ENCODE data around the gene SPTBN1.
A peak's percentile ranks its signal among the peaks of the same experiment; 100 is the strongest.

The SPTBN1 gene

DNA sequence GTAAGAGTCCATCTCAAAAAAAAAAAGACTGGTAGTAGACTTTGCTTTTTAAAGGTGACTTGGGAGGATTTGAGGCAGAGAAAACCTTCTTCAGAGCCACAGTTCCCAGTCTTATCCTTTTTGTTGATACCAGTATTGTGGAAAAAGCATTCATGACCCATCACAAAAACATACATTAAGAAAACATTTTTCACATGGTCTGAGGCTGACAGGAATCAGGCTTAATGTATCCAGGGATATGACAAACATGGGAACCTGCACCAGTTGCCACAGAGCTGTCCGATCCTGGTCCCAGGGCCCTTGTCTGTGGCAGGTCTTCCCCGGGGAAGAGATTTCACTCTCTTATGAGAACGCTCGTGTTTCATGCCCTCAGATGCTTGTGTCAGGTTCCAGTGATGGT, 21.8 kb downstream of the SPTBN1 start:
- TF ChIP-seq, protein P1, sequence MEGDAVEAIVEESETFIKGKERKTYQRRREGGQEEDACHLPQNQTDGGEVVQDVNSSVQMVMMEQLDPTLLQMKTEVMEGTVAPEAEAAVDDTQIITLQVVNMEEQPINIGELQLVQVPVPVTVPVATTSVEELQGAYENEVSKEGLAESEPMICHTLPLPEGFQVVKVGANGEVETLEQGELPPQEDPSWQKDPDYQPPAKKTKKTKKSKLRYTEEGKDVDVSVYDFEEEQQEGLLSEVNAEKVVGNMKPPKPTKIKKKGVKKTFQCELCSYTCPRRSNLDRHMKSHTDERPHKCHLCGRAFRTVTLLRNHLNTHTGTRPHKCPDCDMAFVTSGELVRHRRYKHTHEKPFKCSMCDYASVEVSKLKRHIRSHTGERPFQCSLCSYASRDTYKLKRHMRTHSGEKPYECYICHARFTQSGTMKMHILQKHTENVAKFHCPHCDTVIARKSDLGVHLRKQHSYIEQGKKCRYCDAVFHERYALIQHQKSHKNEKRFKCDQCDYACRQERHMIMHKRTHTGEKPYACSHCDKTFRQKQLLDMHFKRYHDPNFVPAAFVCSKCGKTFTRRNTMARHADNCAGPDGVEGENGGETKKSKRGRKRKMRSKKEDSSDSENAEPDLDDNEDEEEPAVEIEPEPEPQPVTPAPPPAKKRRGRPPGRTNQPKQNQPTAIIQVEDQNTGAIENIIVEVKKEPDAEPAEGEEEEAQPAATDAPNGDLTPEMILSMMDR (IDR thresholded peaks at IDR 0.05; ENCODE audit: low read depth, low read length, missing control alignments): no peak

DNA sequence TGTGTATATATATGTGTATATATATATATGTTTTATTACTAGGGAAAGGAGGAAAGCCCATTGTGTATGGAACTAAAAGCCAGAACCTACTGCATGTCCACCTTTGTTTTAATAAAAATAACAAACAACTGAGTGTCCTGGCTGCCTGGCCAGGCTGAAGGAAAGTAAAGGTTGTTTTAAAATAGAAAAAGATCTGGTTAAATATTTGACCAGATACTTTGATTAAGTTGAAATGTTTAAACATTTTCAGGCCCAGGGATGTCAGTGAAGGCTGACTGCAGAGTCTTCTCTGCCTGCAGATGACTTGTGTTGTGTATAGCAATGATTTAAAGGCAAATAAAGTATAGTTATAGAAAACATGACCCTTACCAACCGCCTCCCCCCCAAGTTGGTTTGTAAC, 22.8 kb downstream of the SPTBN1 start:
- Histone ChIP-seq H3K36me3 (replicated peaks) (no peaks in the 10 kb centered on the region), H3K27ac (no peak overlapping the region), H3K4me3 (ENCODE audit: low read depth, low read length) (no peak overlapping the region), H3K27me3 (replicated peaks) (no peaks in the 10 kb centered on the region)
- in situ Hi-C loops (cut with HindIII; ENCODE audit: low pct_ligation_motif_present, low sequenced_read_pairs): no loop called here
- TF ChIP-seq, protein P1 (IDR thresholded peaks at IDR 0.05; ENCODE audit: low read depth, low read length, missing control alignments): no peak
- DNase-seq: no peak

More for the DNA sequence above, 21.8 kb downstream of the SPTBN1 start:
- Histone ChIP-seq H3K36me3 (replicated peaks) (no peaks in the 10 kb centered on the region), H3K4me3 (ENCODE audit: low read depth, low read length) (no peak overlapping the region), H3K27ac (no peak overlapping the region), H3K27me3 (replicated peaks) (no peaks in the 10 kb centered on the region)
- in situ Hi-C loops (cut with HindIII; ENCODE audit: low pct_ligation_motif_present, low sequenced_read_pairs): no loop called here
- no peak for DNase-seq

DNA sequence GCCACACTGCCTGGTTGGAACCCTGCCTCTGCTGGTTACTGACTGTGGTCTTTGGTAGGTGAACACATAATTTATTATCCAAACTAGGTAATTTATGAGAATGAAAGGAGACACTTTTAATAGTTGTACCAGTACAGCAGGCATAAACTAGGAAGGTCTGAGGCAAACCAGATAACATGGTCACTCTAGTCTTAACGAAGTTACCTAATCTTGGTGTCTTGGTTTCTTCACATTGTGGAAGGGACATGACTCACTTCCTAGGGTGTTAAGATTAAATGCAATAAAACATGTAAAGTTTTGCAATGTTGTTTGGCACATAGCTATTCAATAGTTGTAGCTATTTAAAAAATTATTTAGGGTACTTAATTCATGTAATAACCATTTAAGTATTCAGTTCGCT, 23.3 kb downstream of the SPTBN1 start:
- in situ Hi-C loops (cut with HindIII; ENCODE audit: low pct_ligation_motif_present, low sequenced_read_pairs): no loop called here
- Histone ChIP-seq H3K4me3 (ENCODE audit: low read depth, low read length) (no peak overlapping the region), H3K27ac (no peak overlapping the region), H3K36me3 (replicated peaks) (no peaks in the 10 kb centered on the region), H3K27me3 (replicated peaks) (no peaks in the 10 kb centered on the region)
- TF ChIP-seq, protein P1 (IDR thresholded peaks at IDR 0.05; ENCODE audit: low read depth, low read length, missing control alignments): no peak
- DNase-seq: no peak

DNA sequence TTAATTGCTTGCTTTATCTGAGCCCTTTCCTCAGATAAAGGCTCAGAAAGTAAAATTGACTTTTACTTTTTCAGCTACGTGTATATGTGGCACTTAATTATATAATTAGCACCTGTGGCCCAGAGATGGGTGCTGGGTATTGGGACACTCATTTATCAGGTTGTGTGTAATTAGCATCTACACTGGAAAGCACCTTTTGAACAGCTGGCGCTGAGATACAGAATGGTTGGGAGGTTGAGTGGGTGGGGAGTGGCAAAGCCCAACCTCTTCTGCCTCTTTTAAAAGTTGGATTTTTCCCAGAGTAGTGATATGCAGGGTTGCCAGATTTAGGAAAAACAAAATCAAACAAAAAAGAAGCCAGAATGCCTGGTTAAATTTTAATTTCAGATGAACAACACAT, 23.9 kb downstream of the SPTBN1 start:
- in situ Hi-C loops (cut with HindIII; ENCODE audit: low pct_ligation_motif_present, low sequenced_read_pairs): no loop called here
- no peak for DNase-seq
- Histone ChIP-seq H3K27me3 (replicated peaks) (no peaks in the 10 kb centered on the region), H3K36me3 (replicated peaks) (no peaks in the 10 kb centered on the region), H3K4me3 (ENCODE audit: low read depth, low read length) (no peak overlapping the region), H3K27ac (no peak overlapping the region)
- TF ChIP-seq, protein P1 (IDR thresholded peaks at IDR 0.05; ENCODE audit: low read depth, low read length, missing control alignments): no peak

DNA sequence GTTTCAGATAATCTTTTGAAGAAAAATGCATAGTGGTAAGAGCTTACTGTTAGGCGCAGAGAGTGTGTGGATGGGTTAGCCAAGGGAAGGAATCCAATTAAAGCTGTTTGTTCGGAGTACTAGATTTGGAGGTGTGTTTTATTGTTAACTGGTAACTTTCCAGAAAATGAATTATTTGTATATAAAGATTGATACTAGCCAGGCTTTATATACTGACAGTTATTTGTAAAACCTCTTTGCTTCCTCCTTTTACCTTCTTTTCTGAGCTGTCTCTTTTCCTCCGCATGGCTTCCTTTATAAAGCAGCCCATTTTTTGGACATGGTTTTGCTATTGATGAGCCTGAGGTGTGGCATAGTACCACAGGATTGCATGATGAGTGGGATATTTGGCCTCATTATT, 25.6 kb downstream of the SPTBN1 start:
- no peaks in the 10 kb centered on the region for H3K36me3 ChIP-seq (replicated peaks)
- no peak overlapping the region for H3K4me3 ChIP-seq (ENCODE audit: low read depth, low read length)
- TF ChIP-seq, protein P1 (IDR thresholded peaks at IDR 0.05; ENCODE audit: low read depth, low read length, missing control alignments): no peak
- H3K27ac ChIP-seq: no peak overlapping the region
- H3K27me3 ChIP-seq (replicated peaks): no peaks in the 10 kb centered on the region
- in situ Hi-C loops (cut with HindIII; ENCODE audit: low pct_ligation_motif_present, low sequenced_read_pairs): no loop called here
- no peak for DNase-seq

DNA sequence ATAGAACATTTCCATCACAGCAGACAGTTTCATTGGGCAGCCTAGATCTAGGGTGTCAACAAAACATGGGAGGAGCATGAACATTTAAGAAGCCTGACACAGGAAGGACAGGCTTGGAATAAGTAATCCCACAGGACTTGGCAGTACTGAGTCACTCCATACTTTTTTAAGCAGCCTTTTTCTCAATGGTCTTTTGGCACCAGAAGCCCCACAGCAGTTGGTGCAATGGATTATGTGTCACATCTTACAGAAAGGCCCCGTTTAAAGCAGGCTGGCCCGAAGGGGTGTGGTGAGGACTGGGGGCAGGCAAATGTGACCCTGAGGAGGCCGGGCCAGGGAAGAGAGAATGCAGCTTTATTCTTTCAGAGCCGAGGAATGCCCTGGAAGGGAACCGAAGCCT, 26.6 kb downstream of the SPTBN1 start:
- no peaks in the 10 kb centered on the region for H3K27me3 ChIP-seq (replicated peaks)
- peak overlapping the region; percentile 72 for H3K27ac ChIP-seq
- in situ Hi-C loops (cut with HindIII; ENCODE audit: low pct_ligation_motif_present, low sequenced_read_pairs): no loop called here
- DNase-seq: peak; percentile 72
- no peak overlapping the region for H3K4me3 ChIP-seq (ENCODE audit: low read depth, low read length)
- TF ChIP-seq, protein P1 (IDR thresholded peaks at IDR 0.05; ENCODE audit: low read depth, low read length, missing control alignments): no peak
- H3K36me3 ChIP-seq (replicated peaks): no peaks in the 10 kb centered on the region
